Muscle layer of colon (tissue), 2 donors: ENCODE results near the gene ZNRF1.

Source experiments
- H3K27ac ChIP-seq: one replicate; pipeline ENCODE4 v1.7.0; 2013; ENCODE audit warnings: low read depth, mild to moderate bottlenecking, low read length, moderate library complexity
- H3K27me3 ChIP-seq, 2 donors: one replicate each; pipeline ENCODE4 v1.7.0; 2013; ENCODE audit warnings: low read length in 2 of 2, mild to moderate bottlenecking in 2 of 2; ENCODE audit not compliant: insufficient read depth in 2 of 2, control insufficient read depth in 1 of 2
- H3K36me3 ChIP-seq: one replicate; pipeline ENCODE4 v1.7.0; 2013; ENCODE audit warnings: mild to moderate bottlenecking, low read length; ENCODE audit not compliant: insufficient read depth
- H3K4me1 ChIP-seq: one replicate; pipeline ENCODE4 v1.7.0; 2013; ENCODE audit warnings: mild to moderate bottlenecking, low read length; ENCODE audit not compliant: insufficient read depth
- H3K4me3 ChIP-seq, 2 donors: one replicate each; pipeline ENCODE4 v1.7.0; 2013; ENCODE audit warnings: low read length in 2 of 2, low read depth in 1 of 2, mild to moderate bottlenecking in 1 of 2, moderate library complexity in 1 of 2
- H3K9ac ChIP-seq: one replicate; pipeline ENCODE4 v1.7.0; 2013; ENCODE audit warnings: low read length
- H3K9me3 ChIP-seq: one replicate; pipeline ENCODE4 v1.7.0; 2013; ENCODE audit warnings: mild to moderate bottlenecking, low read length
- donor health status: abdominal sarcoma.
- donor health status: Adenocarcinoma of cecum.

ZNRF1 gene

DNA sequence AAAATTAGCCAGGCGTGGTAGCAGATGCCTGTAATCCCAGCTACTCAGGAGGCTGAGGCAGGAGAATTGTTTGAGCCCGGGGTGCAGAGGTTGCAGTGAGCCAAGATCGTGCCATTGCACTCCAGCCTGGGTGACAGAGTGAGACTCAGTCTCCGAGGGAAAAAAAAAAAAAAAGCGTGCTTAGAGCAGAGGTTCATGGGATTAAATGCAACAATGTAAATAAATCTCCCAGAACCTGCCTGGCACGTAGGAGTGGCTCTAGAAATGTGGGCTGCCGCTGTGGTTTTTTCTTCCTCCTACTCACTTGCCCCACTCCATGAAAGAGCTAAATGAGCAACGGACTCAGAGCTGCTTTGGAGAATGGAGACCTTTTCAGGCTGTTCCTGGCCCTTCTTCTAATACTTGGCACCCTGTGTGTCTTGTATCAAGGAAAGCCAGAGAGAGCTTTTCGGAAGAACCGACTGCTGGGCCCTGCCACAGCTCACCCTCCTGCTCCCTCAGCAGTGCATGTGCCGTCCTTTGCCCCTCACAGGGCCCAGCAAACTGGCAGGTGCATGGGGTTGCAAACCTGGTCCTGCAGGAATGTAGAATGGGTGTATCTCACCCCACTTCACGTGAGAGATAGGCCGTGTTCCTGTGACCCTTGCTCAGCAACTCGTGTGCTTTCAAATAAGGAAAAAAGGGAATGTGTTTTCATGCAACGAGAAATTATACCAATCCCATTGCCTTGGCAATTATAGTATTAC, 65.8 kb downstream of the ZNRF1 start:
- Histone ChIP-seq H3K4me1 (peaks cover 51% of the 10 kb centered on the region), H3K36me3 (no peaks in the 10 kb centered on the region), H3K27ac (no peak overlapping the region), H3K4me3 (no peak overlapping the region), H3K9ac (no peak overlapping the region), H3K9me3 (no peaks in the 10 kb centered on the region), H3K27me3 (no peaks in the 10 kb centered on the region)

GRCh38 chr16:75065149-75065505, 66.3 kb downstream of the ZNRF1 start:
- H3K9ac ChIP-seq, result no peak overlapping the region
- H3K27me3 ChIP-seq, result no peaks in the 10 kb centered on the region
- no peaks in the 10 kb centered on the region for H3K9me3 ChIP-seq
- H3K36me3 ChIP-seq, result no peaks in the 10 kb centered on the region
- H3K4me1 ChIP-seq, result peaks cover 53% of the 10 kb centered on the region
- H3K4me3 ChIP-seq, result no peak overlapping the region
- H3K27ac ChIP-seq, result no peak overlapping the region

DNA sequence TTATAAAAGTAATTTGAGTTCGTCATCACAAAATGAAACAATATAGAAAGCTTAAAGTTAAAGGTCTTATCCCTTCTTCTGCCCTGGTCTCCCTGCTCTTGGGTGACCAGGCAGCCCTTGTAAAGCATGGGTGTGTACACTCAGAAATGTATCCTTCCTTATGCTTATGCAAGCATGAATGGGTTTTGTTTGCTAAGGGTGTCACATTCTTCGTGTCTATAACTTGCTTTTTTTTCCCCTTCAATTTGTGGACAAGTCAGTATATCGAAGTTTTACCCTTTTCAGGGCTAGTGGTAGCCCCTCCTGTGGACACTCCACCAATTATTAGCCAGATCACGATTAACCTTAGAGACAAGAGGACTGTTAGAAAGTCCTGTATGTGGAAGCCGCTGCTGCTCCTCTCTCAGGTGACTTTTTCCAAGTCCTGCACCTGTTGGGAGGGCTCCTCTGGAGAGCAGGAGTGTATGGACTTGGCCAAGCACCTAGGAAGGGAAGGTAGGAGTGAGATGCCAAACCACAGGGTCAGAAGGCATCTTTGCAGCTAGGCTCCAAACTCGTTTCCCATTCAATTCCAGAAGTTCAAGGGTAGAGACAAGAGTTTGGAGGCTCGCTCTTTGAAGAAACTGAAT, 66.8 kb downstream of the ZNRF1 start:
- no peak overlapping the region for H3K9ac ChIP-seq
- H3K4me1 ChIP-seq, result peaks cover 57% of the 10 kb centered on the region
- no peaks in the 10 kb centered on the region for H3K9me3 ChIP-seq
- no peak overlapping the region for H3K4me3 ChIP-seq
- no peaks in the 10 kb centered on the region for H3K27me3 ChIP-seq
- H3K36me3 ChIP-seq, result no peaks in the 10 kb centered on the region
- peak overlapping the region; percentile 31 for H3K27ac ChIP-seq

DNA sequence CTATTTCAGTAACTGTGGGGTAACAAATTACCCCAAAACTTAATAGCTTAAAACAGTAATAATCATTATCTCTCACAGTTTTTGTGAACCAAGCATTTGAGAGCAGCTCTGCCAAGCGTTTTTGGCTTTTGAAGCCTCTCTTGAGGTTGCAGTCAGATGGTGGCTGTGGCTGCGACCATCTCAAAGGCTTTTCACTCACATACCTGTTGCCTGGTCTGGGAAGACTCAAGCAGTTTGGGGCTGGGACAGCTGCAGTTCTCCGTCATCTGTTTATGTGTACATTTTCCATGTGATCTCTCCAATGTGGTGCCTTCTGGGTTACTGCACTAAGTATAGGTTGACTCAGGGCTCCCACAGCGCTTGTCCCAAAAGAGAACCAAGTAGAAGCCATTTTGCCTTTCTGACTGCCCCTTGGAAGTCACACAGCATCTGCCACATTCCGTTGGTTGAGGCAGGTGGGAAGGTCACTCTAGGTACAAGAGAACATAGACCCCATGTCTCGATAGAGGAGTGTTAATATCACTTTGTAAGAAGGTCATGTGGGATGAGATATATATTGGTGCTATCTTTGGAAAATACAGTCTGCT, 68.1 kb downstream of the ZNRF1 start:
- Histone ChIP-seq H3K4me3 (no peak overlapping the region), H3K9ac (no peak overlapping the region), H3K27me3 (no peaks in the 10 kb centered on the region), H3K9me3 (no peaks in the 10 kb centered on the region), H3K27ac (peak overlapping the region; percentile 12), H3K36me3 (no peaks in the 10 kb centered on the region), H3K4me1 (peaks cover 46% of the 10 kb centered on the region)

- H3K36me3 ChIP-seq, result no peaks in the 10 kb centered on the region
- no peaks in the 10 kb centered on the region for H3K27me3 ChIP-seq
- H3K9me3 ChIP-seq, result no peaks in the 10 kb centered on the region
- H3K9ac ChIP-seq, result no peak overlapping the region
- H3K27ac ChIP-seq, result no peak overlapping the region
- peaks cover 35% of the 10 kb centered on the region for H3K4me1 ChIP-seq
- no peak overlapping the region for H3K4me3 ChIP-seq
These were observed 69.5 kb downstream of the ZNRF1 start for GRCh38 chr16:75068085-75069031.

GRCh38 chr16:75070012-75070841, 71.4 kb downstream of the ZNRF1 start:
- Histone ChIP-seq H3K27me3 (no peaks in the 10 kb centered on the region), H3K36me3 (no peaks in the 10 kb centered on the region), H3K4me1 (peaks cover 33% of the 10 kb centered on the region), H3K4me3 (no peak overlapping the region), H3K9ac (no peak overlapping the region), H3K9me3 (no peaks in the 10 kb centered on the region), H3K27ac (no peak overlapping the region)

GRCh38 chr16:75071621-75072020, 72.8 kb downstream of the ZNRF1 start:
- no peak overlapping the region for H3K27ac ChIP-seq
- peaks cover 38% of the 10 kb centered on the region for H3K4me1 ChIP-seq
- H3K36me3 ChIP-seq, result no peaks in the 10 kb centered on the region
- H3K4me3 ChIP-seq, result no peak overlapping the region
- no peak overlapping the region for H3K9ac ChIP-seq
- no peaks in the 10 kb centered on the region for H3K27me3 ChIP-seq
- no peaks in the 10 kb centered on the region for H3K9me3 ChIP-seq

DNA sequence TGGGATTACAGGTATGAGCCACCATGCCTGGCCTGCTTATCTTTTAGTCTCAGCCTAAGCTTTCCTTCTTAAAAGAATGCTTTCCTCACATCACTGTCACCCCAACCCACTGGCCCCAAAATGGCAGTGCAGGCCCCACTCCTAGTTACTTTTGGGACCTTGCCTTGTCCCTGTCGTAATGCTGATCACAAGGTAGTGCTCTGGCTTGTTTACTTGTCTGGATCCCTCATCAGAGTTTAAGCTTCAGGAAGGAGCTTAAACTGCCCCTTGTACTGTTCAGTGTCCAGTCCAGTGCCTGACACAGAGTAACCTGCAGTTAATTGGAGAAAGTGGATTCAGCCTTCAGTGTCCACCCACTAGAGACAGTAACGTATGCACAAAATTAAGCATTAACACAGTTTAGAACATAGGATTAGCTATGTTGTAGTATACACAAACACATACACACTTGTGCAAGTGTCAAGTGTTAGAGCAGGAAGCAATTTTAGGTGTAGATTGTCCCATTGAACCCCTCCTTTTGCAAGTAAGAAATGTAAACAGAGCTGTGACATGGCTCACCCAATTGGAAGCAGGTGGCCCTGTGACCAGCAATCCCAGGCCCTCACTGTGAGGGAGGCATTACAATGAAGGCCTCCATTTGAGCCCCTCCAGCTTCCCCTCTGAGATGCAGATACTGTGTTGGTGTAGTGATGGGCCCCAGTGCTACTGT, 73.6 kb downstream of the ZNRF1 start:
- no peaks in the 10 kb centered on the region for H3K36me3 ChIP-seq
- no peaks in the 10 kb centered on the region for H3K27me3 ChIP-seq
- no peak overlapping the region for H3K4me3 ChIP-seq
- H3K4me1 ChIP-seq, result peaks cover 31% of the 10 kb centered on the region
- H3K27ac ChIP-seq, result no peak overlapping the region
- H3K9ac ChIP-seq, result no peak overlapping the region
- no peaks in the 10 kb centered on the region for H3K9me3 ChIP-seq

- no peak overlapping the region for H3K4me3 ChIP-seq
- no peaks in the 10 kb centered on the region for H3K9me3 ChIP-seq
- no peaks in the 10 kb centered on the region for H3K36me3 ChIP-seq
- H3K4me1 ChIP-seq, result peaks cover 30% of the 10 kb centered on the region
- H3K27me3 ChIP-seq, result no peaks in the 10 kb centered on the region
- H3K27ac ChIP-seq, result no peak overlapping the region
- H3K9ac ChIP-seq, result no peak overlapping the region
These were observed 74.9 kb downstream of the ZNRF1 start for GRCh38 chr16:75073545-75074303.

- no peak overlapping the region for H3K4me3 ChIP-seq
- no peaks in the 10 kb centered on the region for H3K27me3 ChIP-seq
- no peaks in the 10 kb centered on the region for H3K36me3 ChIP-seq
- H3K9ac ChIP-seq, result no peak overlapping the region
- no peaks in the 10 kb centered on the region for H3K9me3 ChIP-seq
- H3K27ac ChIP-seq, result no peak overlapping the region
- peaks cover 30% of the 10 kb centered on the region for H3K4me1 ChIP-seq
These were observed 75.5 kb downstream of the ZNRF1 start for GRCh38 chr16:75074304-75074793.
